ENCODE data around the gene ECHS1.
"Not testable (repeated sequence)": the region's sequence is repeated elsewhere in the genome, so short reads cannot be mapped to it uniquely, and the experiment has no call there.

ECHS1 gene

GRCh38 chr10:133370030-133370786 lies 2.9 kb downstream of the ECHS1 start:
- H3K4me3 ChIP-seq (replicated peaks; ENCODE audit: low read depth, low read length) = no peak overlapping the region
- DNase-seq (ENCODE audit: extremely low read depth, insufficient read length) = no peak
- no peaks in the 10 kb centered on the region for H3K27me3 ChIP-seq (replicated peaks; ENCODE audit: control insufficient read depth, insufficient read depth, low read length)
- H3K36me3 ChIP-seq (ENCODE audit: control insufficient read depth, insufficient read depth, low read length) = peaks cover 23% of the 10 kb centered on the region
- TF ChIP-seq, protein P1, sequence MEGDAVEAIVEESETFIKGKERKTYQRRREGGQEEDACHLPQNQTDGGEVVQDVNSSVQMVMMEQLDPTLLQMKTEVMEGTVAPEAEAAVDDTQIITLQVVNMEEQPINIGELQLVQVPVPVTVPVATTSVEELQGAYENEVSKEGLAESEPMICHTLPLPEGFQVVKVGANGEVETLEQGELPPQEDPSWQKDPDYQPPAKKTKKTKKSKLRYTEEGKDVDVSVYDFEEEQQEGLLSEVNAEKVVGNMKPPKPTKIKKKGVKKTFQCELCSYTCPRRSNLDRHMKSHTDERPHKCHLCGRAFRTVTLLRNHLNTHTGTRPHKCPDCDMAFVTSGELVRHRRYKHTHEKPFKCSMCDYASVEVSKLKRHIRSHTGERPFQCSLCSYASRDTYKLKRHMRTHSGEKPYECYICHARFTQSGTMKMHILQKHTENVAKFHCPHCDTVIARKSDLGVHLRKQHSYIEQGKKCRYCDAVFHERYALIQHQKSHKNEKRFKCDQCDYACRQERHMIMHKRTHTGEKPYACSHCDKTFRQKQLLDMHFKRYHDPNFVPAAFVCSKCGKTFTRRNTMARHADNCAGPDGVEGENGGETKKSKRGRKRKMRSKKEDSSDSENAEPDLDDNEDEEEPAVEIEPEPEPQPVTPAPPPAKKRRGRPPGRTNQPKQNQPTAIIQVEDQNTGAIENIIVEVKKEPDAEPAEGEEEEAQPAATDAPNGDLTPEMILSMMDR (IDR thresholded peaks at IDR 0.05; ENCODE audit: insufficient read depth, low read length, poor library complexity, severe bottlenecking) = no peak

DNA sequence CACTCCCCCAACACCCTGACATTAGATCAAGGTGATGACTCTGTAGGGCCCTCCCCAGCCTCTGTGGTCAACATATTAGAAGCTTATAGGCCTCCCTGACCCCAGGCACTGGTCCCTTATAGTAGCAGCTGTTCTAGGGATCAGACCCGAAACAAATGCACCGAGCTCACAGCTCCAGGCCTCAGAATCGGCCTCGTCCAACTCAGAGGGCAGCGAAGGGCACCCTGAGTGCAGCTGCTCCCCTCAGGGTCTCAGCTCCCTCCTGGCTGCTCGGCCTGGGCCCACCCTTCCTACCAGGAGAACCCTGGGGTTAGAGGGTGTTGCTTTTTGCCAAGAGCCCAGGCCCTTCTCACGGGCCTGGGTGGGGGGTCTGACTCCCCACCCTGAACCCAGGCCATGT lies 5.0 kb downstream of the ECHS1 start:
- peaks cover 27% of the 10 kb centered on the region for H3K36me3 ChIP-seq (ENCODE audit: control insufficient read depth, insufficient read depth, low read length)
- DNase-seq (ENCODE audit: extremely low read depth, insufficient read length) = no peak

DNA sequence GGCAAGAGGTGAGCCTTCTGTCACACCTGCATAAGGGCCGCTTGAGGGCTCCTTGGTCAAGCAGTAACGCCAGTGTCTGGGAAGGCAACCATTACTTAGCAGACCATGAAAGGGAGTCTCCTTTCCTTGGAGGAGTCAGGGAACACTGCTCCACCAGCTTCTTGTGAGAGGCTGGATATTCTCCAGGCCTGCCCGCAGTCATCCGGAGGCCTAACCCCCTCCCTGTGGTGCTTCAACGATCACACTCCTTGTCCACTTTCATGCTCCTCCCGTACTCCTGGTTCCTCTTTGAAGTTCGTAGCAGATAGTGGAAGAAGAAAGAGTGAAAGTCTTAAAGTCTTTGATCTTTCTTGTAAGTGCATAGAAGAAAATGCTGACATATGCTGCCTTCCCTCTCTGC lies 5.7 kb downstream of the ECHS1 start:
- not testable (repeated sequence) for H3K27me3 ChIP-seq (replicated peaks; ENCODE audit: control insufficient read depth, insufficient read depth, low read length); H3K4me3 ChIP-seq (replicated peaks; ENCODE audit: low read depth, low read length); DNase-seq (ENCODE audit: extremely low read depth, insufficient read length)
- H3K36me3 ChIP-seq (ENCODE audit: control insufficient read depth, insufficient read depth, low read length) = peaks cover 33% of the 10 kb centered on the region

More for the DNA sequence above, 5.0 kb downstream of the ECHS1 start:
- Histone ChIP-seq H3K27me3 (replicated peaks; ENCODE audit: control insufficient read depth, insufficient read depth, low read length) (no peaks in the 10 kb centered on the region), H3K4me3 (replicated peaks; ENCODE audit: low read depth, low read length) (no peak overlapping the region)
- TF ChIP-seq, protein P1 (IDR thresholded peaks at IDR 0.05; ENCODE audit: insufficient read depth, low read length, poor library complexity, severe bottlenecking) = no peak

GRCh38 chr10:133366751-133367150 lies 6.4 kb downstream of the ECHS1 start:
- peaks cover 35% of the 10 kb centered on the region for H3K36me3 ChIP-seq (ENCODE audit: control insufficient read depth, insufficient read depth, low read length)

DNA sequence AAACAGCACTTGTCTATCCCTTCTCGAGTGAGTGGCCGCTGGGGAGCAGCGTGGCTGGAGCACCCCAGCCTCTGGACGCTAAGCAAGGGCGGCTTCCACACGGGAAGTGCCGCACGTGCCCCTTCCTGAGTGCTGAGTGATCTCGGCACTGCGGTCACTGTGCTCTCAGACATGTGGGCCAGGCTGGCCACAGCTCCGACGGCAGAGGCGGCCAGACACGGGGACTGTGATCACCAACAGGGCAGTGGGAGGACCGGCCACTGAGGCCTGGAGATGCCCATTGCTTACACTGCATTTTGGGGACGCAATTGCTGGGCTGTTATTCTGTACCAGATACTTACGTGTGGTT lies 7.0 kb downstream of the ECHS1 start:
- TF ChIP-seq, protein P1 (IDR thresholded peaks at IDR 0.05; ENCODE audit: insufficient read depth, low read length, poor library complexity, severe bottlenecking) = no peak
- Histone ChIP-seq H3K36me3 (ENCODE audit: control insufficient read depth, insufficient read depth, low read length) (peaks cover 35% of the 10 kb centered on the region), H3K4me3 (replicated peaks; ENCODE audit: low read depth, low read length) (no peak overlapping the region), H3K27me3 (replicated peaks; ENCODE audit: control insufficient read depth, insufficient read depth, low read length) (no peaks in the 10 kb centered on the region)
- DNase-seq (ENCODE audit: extremely low read depth, insufficient read length) = no peak

More at GRCh38 chr10:133366751-133367150, 6.4 kb downstream of the ECHS1 start:
- DNase-seq (ENCODE audit: extremely low read depth, insufficient read length) = no peak
- H3K27me3 ChIP-seq (replicated peaks; ENCODE audit: control insufficient read depth, insufficient read depth, low read length) = no peaks in the 10 kb centered on the region
- no peak overlapping the region for H3K4me3 ChIP-seq (replicated peaks; ENCODE audit: low read depth, low read length)
- TF ChIP-seq, protein P1 (IDR thresholded peaks at IDR 0.05; ENCODE audit: insufficient read depth, low read length, poor library complexity, severe bottlenecking) = no peak

GRCh38 chr10:133365461-133366129 lies 7.6 kb downstream of the ECHS1 start:
- Histone ChIP-seq H3K4me3 (replicated peaks; ENCODE audit: low read depth, low read length) (no peak overlapping the region), H3K36me3 (ENCODE audit: control insufficient read depth, insufficient read depth, low read length) (peaks cover 35% of the 10 kb centered on the region), H3K27me3 (replicated peaks; ENCODE audit: control insufficient read depth, insufficient read depth, low read length) (no peaks in the 10 kb centered on the region)
- DNase-seq (ENCODE audit: extremely low read depth, insufficient read length) = no peak
- TF ChIP-seq, protein P1 (IDR thresholded peaks at IDR 0.05; ENCODE audit: insufficient read depth, low read length, poor library complexity, severe bottlenecking) = no peak
